ENCODE data around the gene CRADD. TPM values are rescaled to one million over a fixed set of nuclear protein-coding genes. Genes with fewer than 3 reads are reported as not detected.

Gene CRADD
- total and polyA plus RNA-seq, 2 of the 4 experiments (the other 2 are of a cell fraction), result 11.1 to 14.0 TPM

GRCh38 chr12:93653712-93654111 is 23.5 kb upstream of the CRADD start:
- Histone ChIP-seq H4K5ac (ENCODE audit: low read depth, low read length) (no peak overlapping the region), H4K8ac (ENCODE audit: low read depth in 2 of 2, low read length in 2 of 2) (no peak overlapping the region), H3K79me1 (ENCODE audit: low read depth in 1 of 2, low read length in 2 of 2) (no peaks in the 10 kb centered on the region), H4K20me1 (ENCODE audit: insufficient read depth, low read length) (no peaks in the 10 kb centered on the region), H3K9ac (ENCODE audit: low read depth, low read length) (no peak overlapping the region), H3K18ac (ENCODE audit: low read depth, low read length) (no peak overlapping the region), H3K9me1 (ENCODE audit: insufficient read depth, low read length) (no peaks in the 10 kb centered on the region), H3K4ac (ENCODE audit: low read depth, low read length) (no peak overlapping the region), H2AFZ (replicated peaks; ENCODE audit: low read length, poor library complexity) (no peak overlapping the region), H3K4me3 (ENCODE audit: insufficient read depth, low read depth, low read length) (no peak overlapping the region), H2BK15ac (ENCODE audit: low read depth, low read length) (no peak overlapping the region), H2BK5ac (ENCODE audit: low read depth, low read length, poor library complexity, severe bottlenecking) (no peak overlapping the region), H2AK5ac (ENCODE audit: low read depth, low read length) (no peak overlapping the region), H3K23ac (ENCODE audit: low read depth, low read length) (no peak overlapping the region), H3K27me3 (ENCODE audit: control insufficient read depth, insufficient read depth, low read length) (no peaks in the 10 kb centered on the region), H2AK9ac (replicated peaks; ENCODE audit: low read depth, low read length, poor library complexity) (no peak overlapping the region), H2BK120ac (ENCODE audit: low read depth, low read length) (no peak overlapping the region), H3K4me1 (ENCODE audit: control insufficient read depth, insufficient read depth, low read length) (no peaks in the 10 kb centered on the region), H3K27ac (ENCODE audit: insufficient read depth, low read length) (no peak overlapping the region), H3K56ac (ENCODE audit: extremely low read depth, insufficient read depth, low read length) (no peak overlapping the region), H4K91ac (ENCODE audit: insufficient read depth, low read depth, low read length) (no peak overlapping the region), H3K36me3 (ENCODE audit: control insufficient read depth, insufficient read depth, low read length) (no peaks in the 10 kb centered on the region), H3K9me3 (ENCODE audit: control insufficient read depth, insufficient read depth, low read length) (no peaks in the 10 kb centered on the region), H3K4me2 (ENCODE audit: low read depth, low read length) (no peak overlapping the region), H2BK20ac (ENCODE audit: low read depth, low read length) (no peak overlapping the region), H3K14ac (replicated peaks; ENCODE audit: low read depth, low read length) (no peak overlapping the region)
- ATAC-seq (ENCODE audit: low read depth), result no peak
- no peak for DNase-seq
- ChIA-PET CTCF (no interaction called here), POLR2A (ENCODE audit: unreplicated experiment) (no interaction called here)
- dilution Hi-C loops (cut with HindIII; ENCODE audit: low sequenced_read_pairs, unreplicated experiment) (no loop called here), in situ Hi-C loops (cut with MboI; ENCODE audit: low sequenced_read_pairs) (no loop called here), intact Hi-C loops (cut with micrococcal nuclease) (no loop called here)
- no CpG with 5 or more reads among the region's 3 CpGs for WGBS, 2 experiments (ENCODE audit: extremely low coverage in 2 of 2, insufficient read length in 1 of 2)
- TF ChIP-seq POLR2A (IDR thresholded peaks at IDR 0.05; ENCODE audit: low read depth, low read length) (no peak), RCOR1 (IDR thresholded peaks at IDR 0.05; ENCODE audit: insufficient replicate concordance, low read length) (no peak), CHD1 (IDR thresholded peaks at IDR 0.05; ENCODE audit: low read depth, low read length) (no peak), FOS (IDR thresholded peaks at IDR 0.05; ENCODE audit: low read depth, low read length) (no peak), ELK1 (IDR thresholded peaks at IDR 0.05; ENCODE audit: borderline replicate concordance, low read depth, low read length) (no peak), NFE2L2 (IDR thresholded peaks at IDR 0.05; ENCODE audit: low read depth, low read length) (no peak), BHLHE40 (IDR thresholded peaks at IDR 0.05; ENCODE audit: low read depth, low read length) (no peak), MAFK (IDR thresholded peaks at IDR 0.05; ENCODE audit: low read depth, low read length) (no peak), CEBPB (IDR thresholded peaks at IDR 0.05; ENCODE audit: low read depth, low read length) (no peak), MAZ (IDR thresholded peaks at IDR 0.05; ENCODE audit: borderline replicate concordance, low read depth, low read length) (no peak), SMC3 (IDR thresholded peaks at IDR 0.05; ENCODE audit: low read depth, low read length) (no peak), RFX5 (IDR thresholded peaks at IDR 0.05; ENCODE audit: low read depth, low read length) (no peak)
- TF ChIP-seq, protein P1, sequence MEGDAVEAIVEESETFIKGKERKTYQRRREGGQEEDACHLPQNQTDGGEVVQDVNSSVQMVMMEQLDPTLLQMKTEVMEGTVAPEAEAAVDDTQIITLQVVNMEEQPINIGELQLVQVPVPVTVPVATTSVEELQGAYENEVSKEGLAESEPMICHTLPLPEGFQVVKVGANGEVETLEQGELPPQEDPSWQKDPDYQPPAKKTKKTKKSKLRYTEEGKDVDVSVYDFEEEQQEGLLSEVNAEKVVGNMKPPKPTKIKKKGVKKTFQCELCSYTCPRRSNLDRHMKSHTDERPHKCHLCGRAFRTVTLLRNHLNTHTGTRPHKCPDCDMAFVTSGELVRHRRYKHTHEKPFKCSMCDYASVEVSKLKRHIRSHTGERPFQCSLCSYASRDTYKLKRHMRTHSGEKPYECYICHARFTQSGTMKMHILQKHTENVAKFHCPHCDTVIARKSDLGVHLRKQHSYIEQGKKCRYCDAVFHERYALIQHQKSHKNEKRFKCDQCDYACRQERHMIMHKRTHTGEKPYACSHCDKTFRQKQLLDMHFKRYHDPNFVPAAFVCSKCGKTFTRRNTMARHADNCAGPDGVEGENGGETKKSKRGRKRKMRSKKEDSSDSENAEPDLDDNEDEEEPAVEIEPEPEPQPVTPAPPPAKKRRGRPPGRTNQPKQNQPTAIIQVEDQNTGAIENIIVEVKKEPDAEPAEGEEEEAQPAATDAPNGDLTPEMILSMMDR (conservative IDR thresholded peaks at IDR 0.05; ENCODE audit: low read depth, low read length), result no peak
- TF ChIP-seq, protein P2, sequence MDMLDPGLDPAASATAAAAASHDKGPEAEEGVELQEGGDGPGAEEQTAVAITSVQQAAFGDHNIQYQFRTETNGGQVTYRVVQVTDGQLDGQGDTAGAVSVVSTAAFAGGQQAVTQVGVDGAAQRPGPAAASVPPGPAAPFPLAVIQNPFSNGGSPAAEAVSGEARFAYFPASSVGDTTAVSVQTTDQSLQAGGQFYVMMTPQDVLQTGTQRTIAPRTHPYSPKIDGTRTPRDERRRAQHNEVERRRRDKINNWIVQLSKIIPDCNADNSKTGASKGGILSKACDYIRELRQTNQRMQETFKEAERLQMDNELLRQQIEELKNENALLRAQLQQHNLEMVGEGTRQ (IDR thresholded peaks at IDR 0.05; ENCODE audit: low read depth, low read length), result no peak
- BruUV-seq (replicated peaks), result no TSS peak

Data from IMR-90 (cell line).